Activated naive CD4-positive, alpha-beta T cell treated with anti-CD3 and anti-CD28 coated beads, Interleukin-2, amount 10 ng/mL, durations not matched to agents 7 days and 5 days (primary cell): Measurements from ENCODE around the gene PCGF2.

ENCODE experiments used
- CTCF ChIA-PET: fragments of 350-600 bp; sonication (Branson Sonifier 250); formaldehyde crosslinking; loops from one replicate; lab custom pipeline; 2021; ENCODE audit warnings: antibody characterized with exemption; lab: Charles Lee
- DNase-seq: peaks from one replicate; pipeline ENCODE4 v3.0.0-alpha.2; 2020
- H3K27ac Mint-ChIP-seq: one replicate; pipeline ENCODE4 v1.8.0; 2021; ENCODE audit warnings: mild to moderate bottlenecking, moderate library complexity, mixed read lengths
- H3K27me3 Mint-ChIP-seq: one replicate; pipeline ENCODE4 v1.8.0; 2021; ENCODE audit warnings: mild to moderate bottlenecking, mixed read lengths
- H3K36me3 Mint-ChIP-seq: one replicate; pipeline ENCODE4 v1.8.0; 2021; ENCODE audit warnings: mixed read lengths
- H3K4me1 Mint-ChIP-seq: one replicate; pipeline ENCODE4 v1.8.0; 2021; ENCODE audit warnings: mixed read lengths
- H3K4me3 Mint-ChIP-seq: one replicate; pipeline ENCODE4 v1.8.0; 2021; ENCODE audit warnings: mild to moderate bottlenecking, moderate library complexity, mixed read lengths
- H3K9me3 Mint-ChIP-seq: one replicate; pipeline ENCODE4 v1.8.0; 2021; ENCODE audit warnings: mixed read lengths

Gene PCGF2

DNA sequence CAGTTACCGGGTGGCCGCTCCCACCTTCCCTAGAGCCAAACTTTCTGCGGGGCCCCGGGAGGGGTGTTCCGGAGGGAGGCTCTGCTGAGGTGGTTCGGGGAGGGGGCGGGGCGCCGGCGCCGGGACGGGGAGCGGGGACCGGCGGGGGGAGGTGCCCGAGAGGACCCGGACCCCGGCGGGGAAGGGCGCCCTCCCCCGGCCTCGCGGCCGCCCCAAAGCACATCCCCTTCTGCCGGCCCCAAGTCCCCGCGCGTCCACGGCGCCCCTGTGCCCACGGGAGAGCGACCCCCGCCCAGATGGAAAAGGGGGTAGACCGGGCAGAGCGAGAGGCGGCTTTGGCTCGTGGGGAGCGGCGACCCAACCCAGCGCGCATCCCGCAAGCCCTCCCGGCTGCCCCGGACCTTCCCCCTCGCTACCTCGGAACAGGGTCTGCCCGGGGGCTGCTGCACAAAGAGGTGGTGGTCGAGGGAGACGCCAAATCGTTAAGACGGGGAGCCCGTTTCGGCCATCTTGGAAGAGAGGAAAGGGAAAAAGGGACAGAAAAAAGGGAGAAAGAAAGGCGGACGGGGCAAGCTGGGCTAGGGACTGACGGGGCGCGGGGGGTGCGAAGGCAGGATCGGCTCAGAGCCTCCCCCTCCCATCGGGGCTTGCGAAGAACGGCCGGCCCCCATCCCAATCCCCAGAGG lies 530 bp downstream of the PCGF2 start:
- Mint-ChIP-seq H3K4me3 (peak overlapping the region; percentile 68), H3K9me3 (no peaks in the 10 kb centered on the region), H3K27me3 (peaks cover 94% of the 10 kb centered on the region), H3K27ac (no peak overlapping the region), H3K36me3 (peaks cover 4% of the 10 kb centered on the region), H3K4me1 (peaks cover 52% of the 10 kb centered on the region)
- CTCF ChIA-PET, result no interaction called here
- peak; percentile 52 for DNase-seq

DNA sequence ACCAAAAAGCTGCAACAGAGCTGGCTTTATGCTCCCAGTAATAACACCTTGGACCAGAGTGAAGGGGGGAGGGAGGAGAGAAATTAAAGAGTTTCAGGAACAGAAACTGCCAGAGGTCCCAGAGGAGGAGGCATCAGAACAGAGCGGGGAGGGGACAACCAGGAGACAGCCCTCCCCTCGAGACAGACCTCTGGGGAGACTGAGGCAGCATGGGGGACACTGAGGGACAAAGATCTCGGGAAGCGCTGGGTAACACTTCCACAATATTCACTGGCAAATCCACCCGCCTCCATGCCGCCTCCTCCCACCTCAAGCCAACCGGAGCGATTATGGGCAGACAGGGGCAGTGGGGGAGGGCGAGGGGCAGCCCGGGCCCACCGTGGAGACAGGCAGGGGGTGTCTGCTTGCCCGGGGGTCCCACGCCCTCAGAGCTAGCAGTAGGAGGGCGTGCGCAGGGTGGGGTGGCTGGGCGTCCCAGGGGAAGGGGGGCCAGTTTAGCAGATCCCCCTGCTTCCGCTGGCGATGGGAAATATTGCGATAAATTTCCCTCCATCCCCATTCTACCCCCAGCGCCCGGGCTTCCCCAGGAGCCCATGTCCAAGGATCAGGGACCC lies 1.2 kb downstream of the PCGF2 start:
- no peak for DNase-seq
- Mint-ChIP-seq H3K27ac (no peak overlapping the region), H3K4me1 (peaks cover 54% of the 10 kb centered on the region), H3K4me3 (peak overlapping the region; percentile 56), H3K9me3 (no peaks in the 10 kb centered on the region), H3K36me3 (peaks cover 3% of the 10 kb centered on the region), H3K27me3 (peaks cover 97% of the 10 kb centered on the region)
- CTCF ChIA-PET, result interaction anchor here (2.7 kb wide), 1 partner anchor 12 kb away, joined by 9 read pairs; no protein-coding TSS in a partner anchor

DNA sequence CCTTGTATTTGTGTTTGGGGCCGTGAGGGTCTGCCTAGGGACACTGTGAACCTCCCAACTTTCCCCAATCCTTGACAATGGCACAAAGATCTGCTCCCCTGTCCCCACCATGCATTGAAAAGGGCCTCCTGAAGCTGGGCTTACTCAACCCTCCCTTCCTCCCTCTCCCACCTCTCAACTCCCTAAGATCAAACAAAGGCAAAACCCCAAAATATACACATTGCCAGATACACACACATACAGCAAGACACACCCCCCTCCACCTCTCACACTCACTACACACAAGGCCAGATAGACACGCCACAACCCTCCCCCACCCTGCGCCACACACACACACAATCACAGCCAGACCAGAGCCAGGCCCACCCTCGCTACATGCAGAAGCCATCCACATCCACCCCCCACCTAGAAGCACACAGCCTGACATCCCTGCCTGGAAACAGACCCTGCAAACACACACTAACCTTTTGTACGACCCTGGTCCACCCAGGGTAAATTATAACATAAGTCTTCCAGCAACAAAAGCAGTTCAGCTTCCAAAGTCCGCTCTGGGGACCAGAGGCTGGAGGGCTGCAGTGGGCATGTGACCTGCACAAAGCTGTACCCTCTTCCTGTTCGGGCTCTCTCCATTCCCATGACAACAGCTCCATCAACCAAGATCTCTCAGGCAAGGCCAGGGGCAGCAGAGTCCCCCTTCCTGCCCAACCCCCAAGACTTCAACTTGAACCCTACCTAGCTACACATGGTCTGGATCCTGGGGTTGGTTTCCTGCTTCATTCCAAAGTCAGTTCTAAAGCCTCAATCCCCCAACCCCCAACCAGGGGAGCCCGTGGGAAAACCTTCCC lies 1.9 kb downstream of the PCGF2 start:
- H3K4me3 Mint-ChIP-seq, result peak overlapping the region; percentile 56
- CTCF ChIA-PET, result interaction anchor here (2.7 kb wide), 1 partner anchor 12 kb away, joined by 9 read pairs; no protein-coding TSS in a partner anchor

DNA sequence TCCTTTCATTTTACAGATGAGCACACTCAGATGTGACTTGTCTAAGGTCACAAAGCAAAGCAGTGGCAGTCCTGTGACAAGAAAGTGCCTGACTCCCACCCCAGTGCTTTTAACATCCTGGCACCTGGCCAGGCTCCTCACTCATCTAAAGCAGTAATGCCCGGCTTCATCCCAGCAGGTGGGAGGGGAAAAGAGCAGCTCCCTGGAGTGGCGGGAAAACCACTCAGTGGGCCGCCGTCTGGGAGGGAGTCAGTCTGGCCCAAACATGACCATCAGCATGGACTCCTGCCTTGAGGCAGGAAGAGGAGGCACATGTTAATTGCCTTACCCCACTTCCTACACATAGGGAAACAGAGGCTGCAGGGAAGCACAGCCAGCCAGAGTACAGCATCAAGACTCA lies 2.6 kb downstream of the PCGF2 start:
- no peak overlapping the region for H3K27ac Mint-ChIP-seq
- no peaks in the 10 kb centered on the region for H3K9me3 Mint-ChIP-seq
- CTCF ChIA-PET, result interaction anchor here (0.9 to 2.7 kb wide), 2 partner anchors 9 to 11 kb away, joined by 3 to 9 read pairs; no protein-coding TSS in a partner anchor
- peaks cover 97% of the 10 kb centered on the region for H3K27me3 Mint-ChIP-seq
- DNase-seq, result no peak
- peaks cover 41% of the 10 kb centered on the region for H3K4me1 Mint-ChIP-seq
- no peaks in the 10 kb centered on the region for H3K36me3 Mint-ChIP-seq
- H3K4me3 Mint-ChIP-seq, result no peak overlapping the region

More for the DNA sequence above, 1.9 kb downstream of the PCGF2 start:
- peaks cover 97% of the 10 kb centered on the region for H3K27me3 Mint-ChIP-seq
- H3K4me1 Mint-ChIP-seq, result peaks cover 47% of the 10 kb centered on the region
- DNase-seq, result no peak
- no peaks in the 10 kb centered on the region for H3K9me3 Mint-ChIP-seq
- H3K27ac Mint-ChIP-seq, result no peak overlapping the region
- no peaks in the 10 kb centered on the region for H3K36me3 Mint-ChIP-seq

DNA sequence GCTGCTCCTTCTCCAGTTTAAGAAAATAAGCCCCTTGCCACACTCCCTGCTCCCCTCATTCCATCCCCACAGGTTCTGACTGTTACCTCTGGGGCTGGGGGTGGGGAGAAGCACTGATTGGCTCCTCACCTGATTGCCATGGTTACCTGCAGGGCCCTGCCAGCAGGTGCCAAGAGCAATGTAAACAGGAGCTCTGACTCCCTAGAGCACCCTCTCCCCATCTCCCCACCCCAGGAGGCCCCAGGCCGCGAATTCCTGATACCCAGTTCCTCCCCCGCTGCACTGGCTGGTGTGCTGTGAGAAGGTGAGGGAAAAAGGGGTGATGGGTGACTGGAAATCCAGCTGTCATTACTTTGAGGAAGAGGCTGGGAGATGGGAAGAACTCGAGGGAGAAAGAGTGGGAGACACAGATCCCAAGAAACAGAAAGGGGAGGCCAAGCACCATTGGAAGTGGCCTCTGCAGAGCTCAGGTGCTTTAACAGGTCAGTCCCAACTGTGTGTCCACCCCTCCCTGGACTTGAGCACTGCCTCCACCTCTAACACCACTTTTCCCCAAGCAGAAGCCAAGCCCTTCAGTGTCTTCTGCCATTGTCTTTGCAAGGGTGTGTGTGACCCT lies 4.5 kb downstream of the PCGF2 start:
- no peak overlapping the region for H3K4me3 Mint-ChIP-seq
- no peaks in the 10 kb centered on the region for H3K36me3 Mint-ChIP-seq
- H3K27ac Mint-ChIP-seq, result no peak overlapping the region
- H3K4me1 Mint-ChIP-seq, result peaks cover 26% of the 10 kb centered on the region
- no peak for DNase-seq
- no peaks in the 10 kb centered on the region for H3K9me3 Mint-ChIP-seq
- H3K27me3 Mint-ChIP-seq, result peaks cover 95% of the 10 kb centered on the region
- CTCF ChIA-PET, result no interaction called here

DNA sequence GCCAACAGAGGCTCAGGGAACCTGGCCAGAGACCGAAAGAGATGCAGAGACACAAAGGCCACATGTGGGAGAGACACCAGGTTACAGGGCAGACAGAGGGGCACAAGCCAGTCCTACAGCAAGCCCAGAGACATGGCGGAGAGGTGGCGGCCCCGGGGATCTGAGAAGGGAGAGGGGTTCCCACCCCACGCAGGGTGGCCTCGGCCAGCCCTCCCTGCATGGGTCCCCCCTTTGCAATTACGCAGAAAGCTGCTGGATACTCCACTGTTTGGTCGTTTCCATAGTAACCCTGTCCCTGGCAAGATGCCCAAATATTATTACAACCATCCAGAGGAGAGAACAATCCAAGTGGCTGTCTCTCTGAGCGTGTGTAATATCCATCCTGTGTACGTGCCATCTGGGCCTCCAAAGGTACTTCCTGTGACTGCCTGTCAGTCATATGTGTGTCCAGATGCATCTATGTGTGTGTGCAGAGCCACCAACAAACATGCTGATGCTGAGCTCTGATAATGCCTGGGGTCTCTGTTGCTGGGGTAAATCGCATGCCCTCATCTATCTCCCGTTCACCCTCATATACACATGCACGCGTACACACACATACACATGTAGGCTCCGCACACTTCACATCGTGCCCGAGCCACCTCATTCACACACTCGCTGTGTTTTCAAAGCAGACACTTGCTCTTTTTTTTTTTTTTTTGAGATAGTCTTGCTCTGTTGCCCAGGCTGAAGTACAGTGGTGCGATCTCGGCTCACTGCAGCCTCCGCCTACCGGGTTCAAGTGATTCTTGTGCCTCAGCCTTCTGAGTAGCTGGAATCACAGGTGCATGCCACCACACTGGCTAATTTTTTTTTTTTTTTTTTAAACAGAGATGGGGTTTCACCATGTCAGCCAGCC lies 5.5 kb downstream of the PCGF2 start:
- Mint-ChIP-seq H3K36me3 (no peaks in the 10 kb centered on the region), H3K9me3 (no peaks in the 10 kb centered on the region), H3K4me1 (peaks cover 22% of the 10 kb centered on the region), H3K27ac (peak overlapping the region; percentile 50), H3K4me3 (no peak overlapping the region), H3K27me3 (peaks cover 93% of the 10 kb centered on the region)
- DNase-seq, result peak; percentile 43
- CTCF ChIA-PET, result interaction anchor here (0.7 to 1.1 kb wide), 2 partner anchors 11 to 89 kb away, joined by 3 to 4 read pairs; no protein-coding TSS in a partner anchor

DNA sequence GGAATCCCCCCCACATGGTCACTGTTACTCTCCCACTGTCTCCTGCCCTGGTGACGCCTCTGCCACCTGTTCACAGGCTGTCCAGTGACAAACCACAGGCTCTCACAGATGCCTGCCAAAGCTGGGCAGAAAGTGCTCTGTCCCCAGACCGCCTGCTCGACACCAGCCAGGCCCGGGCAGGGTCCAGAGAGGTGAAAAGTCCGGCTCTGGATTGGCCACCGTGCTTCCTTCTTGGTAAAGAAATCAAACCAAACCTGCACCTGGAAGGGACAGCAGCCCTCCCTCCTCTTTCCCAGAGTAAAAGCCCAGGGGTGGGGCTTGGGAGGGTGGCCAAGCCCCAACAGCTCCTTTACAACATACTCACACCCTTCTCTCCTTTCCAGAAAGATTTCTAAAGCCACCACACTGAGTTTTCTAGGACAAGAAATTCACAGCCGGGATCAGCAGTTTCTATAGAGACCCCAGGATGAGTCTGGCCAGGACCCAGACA lies 6.2 kb downstream of the PCGF2 start:
- CTCF ChIA-PET, result interaction anchor here (1.1 kb wide), 1 partner anchor 10 kb away, joined by 3 read pairs; no protein-coding TSS in a partner anchor
- no peaks in the 10 kb centered on the region for H3K36me3 Mint-ChIP-seq
- no peak overlapping the region for H3K4me3 Mint-ChIP-seq
- H3K27me3 Mint-ChIP-seq, result peaks cover 86% of the 10 kb centered on the region
- no peaks in the 10 kb centered on the region for H3K9me3 Mint-ChIP-seq
- H3K4me1 Mint-ChIP-seq, result peaks cover 22% of the 10 kb centered on the region
- H3K27ac Mint-ChIP-seq, result no peak overlapping the region
- no peak for DNase-seq

DNA sequence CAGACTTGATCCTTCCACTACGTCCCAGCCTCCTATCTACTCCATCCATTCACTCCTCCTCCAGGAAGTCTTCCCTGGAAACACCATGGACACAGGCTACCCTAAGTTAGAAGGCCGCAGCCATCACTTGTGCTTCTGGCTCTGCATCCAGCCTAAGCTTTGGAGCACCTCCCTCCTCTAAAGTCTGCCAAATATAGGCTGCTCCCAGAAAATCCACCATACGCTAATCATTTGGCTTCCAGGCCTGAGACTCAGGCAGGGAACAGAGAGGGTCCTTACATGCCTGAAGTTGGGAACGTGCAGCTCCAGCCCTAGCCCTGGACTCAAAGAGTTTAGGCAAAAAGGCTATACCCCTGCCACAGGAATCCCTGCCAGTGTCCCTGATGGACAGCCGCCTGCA lies 6.7 kb downstream of the PCGF2 start:
- no peak overlapping the region for H3K4me3 Mint-ChIP-seq
- DNase-seq, result no peak
- H3K36me3 Mint-ChIP-seq, result no peaks in the 10 kb centered on the region
- CTCF ChIA-PET, result interaction anchor here (1.1 kb wide), 1 partner anchor 10 kb away, joined by 3 read pairs; no protein-coding TSS in a partner anchor
- H3K9me3 Mint-ChIP-seq, result no peaks in the 10 kb centered on the region
- peaks cover 81% of the 10 kb centered on the region for H3K27me3 Mint-ChIP-seq
- no peak overlapping the region for H3K27ac Mint-ChIP-seq
- peaks cover 17% of the 10 kb centered on the region for H3K4me1 Mint-ChIP-seq

DNA sequence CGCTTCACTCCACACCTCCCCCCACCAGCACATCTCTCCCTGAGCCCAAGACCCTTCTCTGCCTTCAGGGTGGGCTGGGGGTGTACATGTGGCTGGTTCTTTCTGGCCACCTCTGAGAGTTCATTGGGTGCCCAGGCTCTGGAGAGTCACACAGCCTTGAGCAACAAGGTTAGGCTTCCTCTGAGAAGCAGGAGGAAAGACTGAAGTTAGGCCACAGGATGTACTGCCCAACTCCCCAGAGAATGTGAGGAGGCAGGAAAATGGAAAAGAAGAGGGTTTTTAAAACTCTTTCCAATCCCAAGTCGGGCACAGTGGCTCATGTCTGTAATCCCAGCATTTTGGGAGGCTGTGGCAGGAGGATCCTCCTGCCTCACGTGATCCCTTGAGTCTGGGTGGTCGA lies 7.3 kb downstream of the PCGF2 start:
- Mint-ChIP-seq H3K4me3 (no peak overlapping the region), H3K4me1 (peaks cover 11% of the 10 kb centered on the region), H3K27me3 (peaks cover 74% of the 10 kb centered on the region), H3K9me3 (no peaks in the 10 kb centered on the region), H3K36me3 (no peaks in the 10 kb centered on the region), H3K27ac (no peak overlapping the region)
- CTCF ChIA-PET, result no interaction called here
- no peak for DNase-seq

DNA sequence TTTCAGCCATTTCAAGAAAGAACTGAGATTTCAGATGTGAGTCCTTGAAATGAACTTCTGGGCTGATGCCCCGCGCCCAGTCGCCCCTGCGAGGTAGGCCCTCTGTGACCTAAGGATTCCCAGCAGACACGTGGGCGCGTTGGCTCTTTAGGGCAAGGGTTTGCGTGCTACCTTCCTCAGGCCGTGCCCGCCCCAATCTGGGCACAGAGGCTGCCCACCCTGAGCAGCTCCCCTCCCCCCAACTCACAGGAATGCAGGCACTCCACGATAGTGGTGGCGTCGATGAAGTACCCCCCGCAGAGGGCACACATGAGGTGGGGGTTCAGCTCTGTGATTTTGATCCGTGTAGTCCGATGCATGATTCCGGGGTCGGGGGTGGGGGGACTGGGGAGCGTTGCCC lies 8.1 kb downstream of the PCGF2 start:
- Mint-ChIP-seq H3K4me1 (peaks cover 16% of the 10 kb centered on the region), H3K36me3 (no peaks in the 10 kb centered on the region), H3K27me3 (peaks cover 67% of the 10 kb centered on the region), H3K9me3 (no peaks in the 10 kb centered on the region), H3K4me3 (no peak overlapping the region), H3K27ac (no peak overlapping the region)
- CTCF ChIA-PET, result no interaction called here
- no peak for DNase-seq

DNA sequence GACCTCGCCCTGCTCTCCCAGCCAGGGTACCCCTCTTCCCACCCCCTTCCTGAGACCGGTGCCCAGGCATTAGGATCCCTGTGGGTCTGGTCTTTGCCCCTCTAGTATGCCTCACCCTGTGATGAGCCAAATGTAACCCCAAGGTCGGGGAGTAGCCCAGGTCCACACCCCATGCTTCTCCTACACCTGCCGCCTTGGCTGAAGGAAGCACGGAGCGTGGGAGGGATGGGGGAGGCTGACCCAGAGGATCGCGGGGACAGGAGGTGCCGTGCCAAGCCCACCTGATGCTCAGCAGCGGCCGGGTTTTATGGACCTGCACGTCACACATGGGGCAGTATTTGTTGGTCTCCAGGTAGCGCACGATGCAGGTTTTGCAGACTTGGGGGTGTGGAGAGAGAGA lies 8.8 kb downstream of the PCGF2 start:
- peaks cover 1% of the 10 kb centered on the region for H3K36me3 Mint-ChIP-seq
- CTCF ChIA-PET, result no interaction called here
- H3K9me3 Mint-ChIP-seq, result no peaks in the 10 kb centered on the region
- H3K4me1 Mint-ChIP-seq, result peaks cover 23% of the 10 kb centered on the region
- no peak overlapping the region for H3K4me3 Mint-ChIP-seq
- H3K27me3 Mint-ChIP-seq, result peaks cover 59% of the 10 kb centered on the region
- H3K27ac Mint-ChIP-seq, result no peak overlapping the region
- no peak for DNase-seq

DNA sequence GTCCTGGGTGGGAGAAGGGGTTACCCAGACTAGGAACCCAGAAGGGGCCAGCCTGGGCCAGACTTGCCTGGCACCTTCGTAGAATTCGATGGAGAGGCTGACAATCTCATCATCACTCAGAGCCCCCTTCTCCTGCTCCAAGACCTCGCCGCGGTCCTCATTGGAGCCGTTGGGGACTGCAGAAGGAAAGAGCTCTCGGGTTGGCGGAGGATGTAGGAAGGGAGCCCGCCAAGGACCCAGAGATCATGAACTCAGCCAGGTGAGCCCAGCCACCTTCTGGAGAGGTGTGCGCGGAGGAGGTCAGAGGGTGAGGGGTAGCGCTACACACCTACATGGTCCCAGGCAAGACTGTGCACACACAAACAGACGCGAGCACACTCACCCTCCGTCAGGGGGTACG lies 9.4 kb downstream of the PCGF2 start:
- DNase-seq, result no peak
- Mint-ChIP-seq H3K27ac (no peak overlapping the region), H3K9me3 (no peaks in the 10 kb centered on the region), H3K36me3 (peaks cover 2% of the 10 kb centered on the region), H3K4me1 (peaks cover 28% of the 10 kb centered on the region), H3K27me3 (peaks cover 53% of the 10 kb centered on the region), H3K4me3 (no peak overlapping the region)
- CTCF ChIA-PET, result no interaction called here
